Subcutaneous abdominal adipose tissue (tissue), 5 donors: ENCODE data around the gene NOXRED1.
A peak's percentile ranks its signal among the peaks of the same experiment; 100 is the strongest.
"Not testable (repeated sequence)": the region's sequence is repeated elsewhere in the genome, so short reads cannot be mapped to it uniquely, and the experiment has no call there.

ENCODE experiments used
- H3K27ac ChIP-seq: one replicate; pipeline ENCODE4 v1.7.0; 2013; ENCODE audit warnings: low read depth, mild to moderate bottlenecking, inconsistent platforms, low read length, moderate library complexity
- H3K27me3 ChIP-seq, 5 donors: one replicate each; pipeline ENCODE4 v1.7.0; 2013; ENCODE audit warnings: low read length in 5 of 5, inconsistent platforms in 1 of 5; ENCODE audit not compliant: control insufficient read depth in 5 of 5, insufficient read depth in 4 of 5
- H3K36me3 ChIP-seq, 5 donors: one replicate each; pipeline ENCODE4 v1.7.0; 2013; ENCODE audit warnings: low read length in 5 of 5; ENCODE audit not compliant: control insufficient read depth in 5 of 5, insufficient read depth in 5 of 5
- H3K4me1 ChIP-seq, 5 donors: one replicate each; pipeline ENCODE4 v1.7.0; 2013; ENCODE audit warnings: low read length in 5 of 5, mild to moderate bottlenecking in 3 of 5, moderate library complexity in 1 of 5; ENCODE audit not compliant: control insufficient read depth in 5 of 5, insufficient read depth in 5 of 5
- H3K4me3 ChIP-seq, 5 donors: one replicate each; pipeline ENCODE4 v1.7.0; 2013; ENCODE audit warnings: low read length in 5 of 5, low read depth in 1 of 5
- H3K9ac ChIP-seq, 5 donors: one replicate each; pipeline ENCODE4 v1.7.0; 2013; ENCODE audit warnings: low read length in 5 of 5, mild to moderate bottlenecking in 4 of 5, moderate library complexity in 3 of 5
- H3K9me3 ChIP-seq, 5 donors: one replicate each; pipeline ENCODE4 v1.7.0; 2013; ENCODE audit warnings: low read length in 5 of 5; ENCODE audit not compliant: control insufficient read depth in 5 of 5
- donor health status: healthy.
- donor health status: healthy.
- donor health status: healthy.
- donor health status: healthy.
- donor health status: healthy.

Gene NOXRED1

GRCh38 chr14:77455966-77456640 lies 32.8 kb upstream of the NOXRED1 start:
- H3K9ac ChIP-seq = peak overlapping the region in 3 of 5 donors; percentile 96 to 99 (median 98)
- no peaks in the 10 kb centered on the region for H3K9me3 ChIP-seq
- peaks cover 8 to 30% (median 25%) of the 10 kb centered on the region in 5 donors for H3K4me1 ChIP-seq
- H3K27me3 ChIP-seq = no peaks in the 10 kb centered on the region
- H3K36me3 ChIP-seq = peaks cover 14 to 29% (median 25%) of the 10 kb centered on the region in 5 donors
- peak overlapping the region in 3 of 5 donors; percentile 88 to 97 (median 96) for H3K4me3 ChIP-seq
- no peak overlapping the region for H3K27ac ChIP-seq

GRCh38 chr14:77442196-77442595 lies 18.9 kb upstream of the NOXRED1 start:
- H3K9me3 ChIP-seq = no peaks in the 10 kb centered on the region
- no peak overlapping the region for H3K27ac ChIP-seq
- no peaks in the 10 kb centered on the region for H3K4me1 ChIP-seq
- no peak overlapping the region for H3K9ac ChIP-seq
- peaks cover 37 to 69% (median 61%) of the 10 kb centered on the region in 5 donors for H3K36me3 ChIP-seq
- no peak overlapping the region for H3K4me3 ChIP-seq
- no peaks in the 10 kb centered on the region for H3K27me3 ChIP-seq

- H3K9ac ChIP-seq = no peak overlapping the region
- peaks cover 54 to 76% (median 70%) of the 10 kb centered on the region in 5 donors for H3K36me3 ChIP-seq
- no peak overlapping the region for H3K27ac ChIP-seq
These were observed 16.5 kb upstream of the NOXRED1 start for GRCh38 chr14:77439861-77440260.

GRCh38 chr14:77438596-77438995 lies 15.3 kb upstream of the NOXRED1 start:
- no peaks in the 10 kb centered on the region for H3K9me3 ChIP-seq
- H3K36me3 ChIP-seq = peaks cover 56 to 80% (median 75%) of the 10 kb centered on the region in 5 donors
- no peaks in the 10 kb centered on the region for H3K27me3 ChIP-seq
- H3K27ac ChIP-seq = no peak overlapping the region
- no peak overlapping the region for H3K4me3 ChIP-seq
- no peak overlapping the region for H3K9ac ChIP-seq
- no peaks in the 10 kb centered on the region for H3K4me1 ChIP-seq

More at GRCh38 chr14:77439861-77440260, 16.5 kb upstream of the NOXRED1 start:
- H3K4me1 ChIP-seq = no peaks in the 10 kb centered on the region
- no peaks in the 10 kb centered on the region for H3K27me3 ChIP-seq
- no peaks in the 10 kb centered on the region for H3K9me3 ChIP-seq
- no peak overlapping the region for H3K4me3 ChIP-seq

DNA sequence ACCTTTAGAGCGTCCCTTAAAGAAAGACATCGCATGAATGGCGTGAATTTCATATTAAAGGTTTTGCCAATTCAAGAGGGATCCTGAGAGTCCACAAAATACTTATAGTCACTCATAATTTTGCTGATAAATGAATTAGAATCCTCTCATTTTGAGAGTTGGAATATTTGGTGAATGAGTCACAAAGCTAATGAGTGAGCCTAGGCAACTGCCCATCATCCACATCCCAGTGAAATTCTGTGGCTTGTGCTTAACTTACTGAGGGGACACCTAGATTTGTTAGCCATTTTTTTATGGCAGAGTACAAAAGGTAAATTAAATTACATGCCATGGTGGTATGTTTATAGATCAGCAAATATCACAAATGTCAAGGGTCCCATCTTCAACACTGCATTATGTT lies 12.7 kb upstream of the NOXRED1 start:
- no peaks in the 10 kb centered on the region for H3K4me1 ChIP-seq
- no peaks in the 10 kb centered on the region for H3K9me3 ChIP-seq
- H3K9ac ChIP-seq = no peak overlapping the region
- H3K36me3 ChIP-seq = peaks cover 49 to 76% (median 68%) of the 10 kb centered on the region in 5 donors
- no peaks in the 10 kb centered on the region for H3K27me3 ChIP-seq
- no peak overlapping the region for H3K4me3 ChIP-seq
- H3K27ac ChIP-seq = no peak overlapping the region

- peaks cover 74 to 92% (median 79%) of the 10 kb centered on the region in 5 donors for H3K36me3 ChIP-seq
- H3K27me3 ChIP-seq = no peaks in the 10 kb centered on the region
- H3K4me1 ChIP-seq = no peaks in the 10 kb centered on the region
- H3K9ac ChIP-seq = no peak overlapping the region
- H3K4me3 ChIP-seq = no peak overlapping the region
- no peaks in the 10 kb centered on the region for H3K9me3 ChIP-seq
- no peak overlapping the region for H3K27ac ChIP-seq
These were observed 3.1 kb upstream of the NOXRED1 start for GRCh38 chr14:77426396-77426795.

DNA sequence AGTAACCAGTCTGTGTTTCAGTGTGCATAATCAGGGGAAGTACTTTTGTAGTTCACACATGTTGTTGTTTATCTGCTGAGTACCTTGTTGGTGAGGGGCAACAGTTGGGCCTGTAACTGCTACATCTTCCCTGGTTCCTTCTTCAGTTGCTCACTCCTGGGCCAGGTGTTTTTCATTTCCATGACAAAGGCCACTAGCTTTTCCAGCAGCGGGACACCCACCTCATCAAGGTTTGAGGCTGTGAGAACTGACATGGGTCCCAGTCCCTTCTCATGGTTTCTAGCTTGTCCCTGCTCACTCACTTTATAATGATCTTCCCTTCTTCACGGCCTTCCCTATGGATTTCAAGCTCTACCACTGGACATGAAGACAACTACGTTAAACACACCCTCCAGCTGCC lies 1.5 kb upstream of the NOXRED1 start:
- peaks cover 70 to 82% (median 73%) of the 10 kb centered on the region in 5 donors for H3K36me3 ChIP-seq

GRCh38 chr14:77421201-77421600 lies 2.1 kb downstream of the NOXRED1 start:
- Histone ChIP-seq H3K9ac (no peak overlapping the region), H3K27ac (no peak overlapping the region), H3K36me3 (peaks cover 36 to 45% (median 38%) of the 10 kb centered on the region in 5 donors), H3K9me3 (peaks cover 0 to 18% (median 7%) of the 10 kb centered on the region in 5 donors), H3K4me1 (no peaks in the 10 kb centered on the region), H3K4me3 (no peak overlapping the region), H3K27me3 (no peaks in the 10 kb centered on the region)

More for the DNA sequence above, 1.5 kb upstream of the NOXRED1 start:
- Histone ChIP-seq H3K9me3 (peaks cover 0 to 4% (median 2%) of the 10 kb centered on the region in 5 donors), H3K27me3 (no peaks in the 10 kb centered on the region), H3K9ac (no peak overlapping the region), H3K27ac (no peak overlapping the region), H3K4me1 (no peaks in the 10 kb centered on the region), H3K4me3 (no peak overlapping the region)

- H3K9ac ChIP-seq = no peak overlapping the region
- H3K27me3 ChIP-seq = no peaks in the 10 kb centered on the region
- no peaks in the 10 kb centered on the region for H3K4me1 ChIP-seq
- peaks cover 0 to 18% (median 7%) of the 10 kb centered on the region in 5 donors for H3K9me3 ChIP-seq
- no peak overlapping the region for H3K27ac ChIP-seq
- H3K4me3 ChIP-seq = no peak overlapping the region
- peaks cover 0 to 9% (median 2%) of the 10 kb centered on the region in 5 donors for H3K36me3 ChIP-seq
These were observed 6.5 kb downstream of the NOXRED1 start for GRCh38 chr14:77416836-77417235.

GRCh38 chr14:77416098-77416497 lies 7.2 kb downstream of the NOXRED1 start:
- not testable (repeated sequence) for H3K4me3 ChIP-seq, H3K4me1 ChIP-seq, H3K27me3 ChIP-seq, H3K9ac ChIP-seq, H3K36me3 ChIP-seq, H3K27ac ChIP-seq
- H3K9me3 ChIP-seq = peaks cover 0 to 18% (median 7%) of the 10 kb centered on the region in 5 donors
